Astrocyte (in vitro differentiated cells and primary cell): ENCODE measurements around the gene PTPN6. TPM values are rescaled to one million over a fixed set of nuclear protein-coding genes. Genes with fewer than 3 reads are reported as not detected.

Experiments used
- DNase-seq: peaks from one replicate; pipeline ENCODE4 v3.0.0-alpha.2; 2010; ENCODE audit warnings: low read depth
- FAIRE-seq: peaks from 2 replicates; lab custom pipeline; 2011; peaks lifted over from hg19 to GRCh38; lab: Jason Lieb, UNC
- H2AFZ ChIP-seq: 2 replicates; pipeline ENCODE4 v1.6.0; 2012; ENCODE audit warnings: low read depth, low read length, inconsistent platforms
- H3K27ac ChIP-seq: 2 replicates; pipeline ENCODE4 v1.5.1; 2011; ENCODE audit warnings: low read depth, low read length, inconsistent platforms
- H3K27me3 ChIP-seq: 2 replicates; pipeline ENCODE4 v1.6.0; 2011; ENCODE audit warnings: low read length, inconsistent platforms; ENCODE audit not compliant: insufficient read depth
- H3K36me3 ChIP-seq: 2 replicates; pipeline ENCODE4 v1.5.1; 2011; ENCODE audit warnings: low read length, inconsistent platforms; ENCODE audit not compliant: insufficient read depth
- H3K4me1 ChIP-seq: 2 replicates; pipeline ENCODE4 v1.5.1; 2011; ENCODE audit warnings: low read length, inconsistent platforms; ENCODE audit not compliant: insufficient read depth
- H3K4me2 ChIP-seq: 2 replicates; pipeline ENCODE4 v1.6.0; 2012; ENCODE audit warnings: low read length, inconsistent platforms
- H3K4me3 ChIP-seq: 2 replicates; pipeline ENCODE4 v1.5.1; 2011; ENCODE audit warnings: low read depth, mild to moderate bottlenecking, low read length, inconsistent platforms; ENCODE audit not compliant: insufficient read depth
- H3K79me2 ChIP-seq: 2 replicates; pipeline ENCODE4 v1.6.0; 2012; ENCODE audit warnings: mild to moderate bottlenecking, low read length, inconsistent platforms; ENCODE audit not compliant: insufficient read depth
- H3K9ac ChIP-seq: 2 replicates; pipeline ENCODE4 v1.6.0; 2012; ENCODE audit warnings: mild to moderate bottlenecking, low read length, inconsistent platforms
- H3K9me3 ChIP-seq: 2 replicates; pipeline ENCODE4 v1.5.1; 2012; ENCODE audit warnings: low read depth, mild to moderate bottlenecking, low read length, inconsistent platforms; ENCODE audit not compliant: insufficient read depth
- H4K20me1 ChIP-seq: 2 replicates; pipeline ENCODE4 v1.6.0; 2012; ENCODE audit warnings: low read length, inconsistent platforms; ENCODE audit not compliant: insufficient read depth
- H3K27ac Mint-ChIP-seq: one replicate; pipeline ENCODE4 v1.8.0; 2021; ENCODE audit warnings: mild to moderate bottlenecking, mixed read lengths; ENCODE audit not compliant: unreplicated experiment
- H3K27me3 Mint-ChIP-seq: one replicate; pipeline ENCODE4 v1.8.0; 2021; ENCODE audit warnings: low read depth, mixed read lengths; ENCODE audit not compliant: unreplicated experiment
- H3K36me3 Mint-ChIP-seq: one replicate; pipeline ENCODE4 v1.8.0; 2021; ENCODE audit warnings: low read depth, mixed read lengths; ENCODE audit not compliant: unreplicated experiment
- H3K4me1 Mint-ChIP-seq: one replicate; pipeline ENCODE4 v1.8.0; 2021; ENCODE audit warnings: low read depth, mixed read lengths; ENCODE audit not compliant: unreplicated experiment
- H3K4me3 Mint-ChIP-seq: one replicate; pipeline ENCODE4 v1.8.0; 2021; ENCODE audit warnings: mild to moderate bottlenecking, moderate library complexity, mixed read lengths; ENCODE audit not compliant: unreplicated experiment
- H3K9me3 Mint-ChIP-seq: one replicate; pipeline ENCODE4 v1.8.0; 2021; ENCODE audit warnings: mild to moderate bottlenecking, mixed read lengths; ENCODE audit not compliant: unreplicated experiment
- CTCF ChIP-seq: IDR thresholded peaks from 2 replicates; pipeline ENCODE4 v1.5.1; 2011; ENCODE audit warnings: low read depth, mild to moderate bottlenecking, inconsistent platforms, low read length, moderate library complexity; ENCODE audit not compliant: insufficient read depth
- EZH2 ChIP-seq: IDR thresholded peaks from 2 replicates; pipeline ENCODE4 v1.6.1; 2012; ENCODE audit warnings: mild to moderate bottlenecking, low read length, inconsistent platforms; ENCODE audit not compliant: insufficient read depth
- total RNA-seq: library from RNA; stranded (reverse); gene quantifications from 2 replicates; pipeline ENCODE4 v1.2.1, GENCODE V29; 2021

The PTPN6 gene
- total RNA-seq, 1 donor from 2014 or later = 8.9 TPM

GRCh38 chr12:6996040-6996441, 44.9 kb downstream of the PTPN6 start:
- no peak overlapping the region for H3K27ac Mint-ChIP-seq
- no peaks in the 10 kb centered on the region for H3K27me3 ChIP-seq
- TF ChIP-seq CTCF = no peak
- TF ChIP-seq EZH2 = no peak
- H3K4me1 Mint-ChIP-seq = peaks cover 8% of the 10 kb centered on the region
- no peak overlapping the region for H3K4me3 ChIP-seq
- peaks cover 9% of the 10 kb centered on the region for H3K36me3 Mint-ChIP-seq
- H3K4me3 Mint-ChIP-seq = no peak overlapping the region
- no peak overlapping the region for H3K27ac ChIP-seq
- peaks cover 5% of the 10 kb centered on the region for H4K20me1 ChIP-seq
- H3K9me3 Mint-ChIP-seq = no peaks in the 10 kb centered on the region
- peak; percentile 42 for DNase-seq
- H3K36me3 ChIP-seq = no peaks in the 10 kb centered on the region
- H3K4me2 ChIP-seq = no peak overlapping the region
- H3K27me3 Mint-ChIP-seq = no peaks in the 10 kb centered on the region
- no peak overlapping the region for H2AFZ ChIP-seq
- no peaks in the 10 kb centered on the region for H3K9me3 ChIP-seq
- no peak for FAIRE-seq
- no peaks in the 10 kb centered on the region for H3K4me1 ChIP-seq
- H3K79me2 ChIP-seq = no peaks in the 10 kb centered on the region
- H3K9ac ChIP-seq = no peak overlapping the region

GRCh38 chr12:6998715-6999451, 47.7 kb downstream of the PTPN6 start:
- H3K27me3 Mint-ChIP-seq = no peaks in the 10 kb centered on the region
- FAIRE-seq = no peak
- peaks cover 8% of the 10 kb centered on the region for H3K4me1 Mint-ChIP-seq
- H3K79me2 ChIP-seq = no peaks in the 10 kb centered on the region
- H3K27me3 ChIP-seq = no peaks in the 10 kb centered on the region
- no peaks in the 10 kb centered on the region for H3K4me1 ChIP-seq
- no peak overlapping the region for H3K27ac ChIP-seq
- TF ChIP-seq EZH2 (no peak), CTCF (no peak)
- no peak overlapping the region for H3K4me3 ChIP-seq
- H3K9me3 Mint-ChIP-seq = no peaks in the 10 kb centered on the region
- DNase-seq = no peak
- peaks cover 13% of the 10 kb centered on the region for H4K20me1 ChIP-seq
- no peaks in the 10 kb centered on the region for H3K9me3 ChIP-seq
- no peak overlapping the region for H3K4me2 ChIP-seq
- no peak overlapping the region for H3K27ac Mint-ChIP-seq
- H3K36me3 Mint-ChIP-seq = peaks cover 6% of the 10 kb centered on the region
- no peak overlapping the region for H3K9ac ChIP-seq
- no peak overlapping the region for H2AFZ ChIP-seq
- H3K4me3 Mint-ChIP-seq = no peak overlapping the region
- no peaks in the 10 kb centered on the region for H3K36me3 ChIP-seq

GRCh38 chr12:7001921-7002591, 50.9 kb downstream of the PTPN6 start:
- H3K27ac Mint-ChIP-seq = no peak overlapping the region
- Histone ChIP-seq H3K9ac (no peak overlapping the region), H3K4me3 (no peak overlapping the region), H3K4me2 (no peak overlapping the region), H3K36me3 (no peaks in the 10 kb centered on the region), H3K27ac (no peak overlapping the region), H3K4me1 (no peaks in the 10 kb centered on the region), H3K27me3 (no peaks in the 10 kb centered on the region), H3K9me3 (no peaks in the 10 kb centered on the region), H3K79me2 (no peaks in the 10 kb centered on the region), H2AFZ (no peak overlapping the region), H4K20me1 (peaks cover 13% of the 10 kb centered on the region)
- H3K4me3 Mint-ChIP-seq = no peak overlapping the region
- TF ChIP-seq CTCF = no peak
- TF ChIP-seq EZH2 = no peak
- FAIRE-seq (no peak), DNase-seq (no peak)
- H3K9me3 Mint-ChIP-seq = no peaks in the 10 kb centered on the region
- no peaks in the 10 kb centered on the region for H3K27me3 Mint-ChIP-seq
- peaks cover 3% of the 10 kb centered on the region for H3K36me3 Mint-ChIP-seq
- no peaks in the 10 kb centered on the region for H3K4me1 Mint-ChIP-seq
